Colonic mucosa (tissue), 4 donors: ENCODE data around the gene LRRFIP1. TPM values are rescaled to one million over a fixed set of nuclear protein-coding genes. Genes with fewer than 3 reads are reported as not detected.

Experiments
- DNase-seq: peaks from one replicate; pipeline ENCODE4 v3.0.0-alpha.2; 2020
- H3K27ac ChIP-seq: fragments of 200-600 bp; one replicate; pipeline ENCODE4 v1.8.0; 2021
- H3K27me3 ChIP-seq: fragments of 200-600 bp; one replicate; pipeline ENCODE4 v1.8.0; 2021
- H3K36me3 ChIP-seq: fragments of 200-600 bp; one replicate; pipeline ENCODE4 v1.8.0; 2021
- H3K4me1 ChIP-seq: fragments of 200-600 bp; one replicate; pipeline ENCODE4 v1.8.0; 2021; ENCODE audit warnings: mild to moderate bottlenecking
- H3K4me3 ChIP-seq: fragments of 200-600 bp; one replicate; pipeline ENCODE4 v1.8.0; 2021
- H3K9ac ChIP-seq, 2 donors: one replicate each; pipeline ENCODE4 v1.7.0; 2013; ENCODE audit warnings: control low read depth in 2 of 2, low read depth in 2 of 2, low read length in 2 of 2
- H3K9me3 ChIP-seq: fragments of 200-600 bp; one replicate; pipeline ENCODE4 v1.8.0; 2021
- intact Hi-C: fragments of 100-400 bp; cut with DNase I; formaldehyde crosslinking; loops from one replicate; pipeline ENCODE4 v1.14.1; 2022
- total RNA-seq, 2 donors: library from RNA; stranded (reverse); fragmentation: NEBNext Ultra II Directional in 1 of 2; extraction: Animal tissue kit (Norgen Biotek cat#: 25700) in 1 of 2; gene quantifications; one replicate each; pipeline ENCODE4 v1.2.1, GENCODE V29; 2021
- TF ChIP-seq, protein P1 (sequence below): fragments of 200-600 bp; IDR thresholded peaks from one replicate; pipeline ENCODE4 v1.8.0; 2022; ENCODE audit warnings: antibody characterized with exemption, mild to moderate bottlenecking
- donor health status: healthy.
- donor health status: DM: no; HTN: no; CAD: no.
- donor health status: DM: no; HTN: no; CAD: no.

Gene LRRFIP1
- total RNA-seq, 2 donors from 2014 or later: 114 to 133 TPM

DNA sequence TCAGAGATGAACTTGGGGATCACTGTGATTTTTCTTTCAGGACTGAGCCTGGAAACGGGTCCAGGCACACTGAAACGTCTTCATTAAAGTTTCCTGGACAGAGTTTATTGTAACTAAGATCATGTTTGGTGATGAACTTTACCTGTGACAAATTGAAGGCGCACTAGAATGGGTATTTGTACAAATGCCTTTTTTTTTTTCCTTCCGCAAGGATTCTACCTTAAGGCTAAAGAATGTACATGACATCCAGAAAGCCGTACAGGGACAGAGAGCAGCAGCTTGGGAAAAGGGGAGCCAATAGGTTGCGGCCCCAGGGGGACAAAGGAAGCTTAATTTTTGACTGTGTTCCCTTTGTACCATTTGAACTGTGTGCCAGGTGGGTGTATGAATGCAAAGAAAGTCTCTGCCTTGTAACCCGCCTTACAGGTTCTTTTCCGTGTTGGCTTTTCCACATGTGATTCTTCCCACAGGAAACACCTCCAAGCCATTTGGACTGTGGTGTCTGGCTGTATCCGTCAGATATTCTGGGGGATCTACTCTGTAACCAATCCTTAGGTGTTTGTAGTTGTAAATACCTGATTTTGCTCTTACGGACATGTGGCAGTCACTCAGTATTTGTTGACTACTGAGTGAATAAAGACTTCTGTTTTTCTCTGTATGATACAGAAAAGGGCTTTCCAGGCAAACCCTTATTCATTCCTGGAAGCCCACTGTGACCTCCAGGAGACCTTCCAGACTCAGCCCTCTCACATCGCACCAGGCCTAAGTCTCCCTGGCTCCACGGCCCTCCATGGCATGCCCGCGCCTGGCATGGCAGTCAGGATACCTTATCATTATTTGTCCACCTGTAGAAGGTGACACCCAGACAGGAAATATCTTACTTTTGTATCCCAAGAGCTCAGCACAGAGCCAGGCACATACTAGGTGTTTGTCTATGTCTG is 1.1 kb downstream of the LRRFIP1 start:
- Histone ChIP-seq H3K4me3 (peak overlapping the region; percentile 53), H3K27ac (no peak overlapping the region), H3K4me1 (peaks cover 5% of the 10 kb centered on the region), H3K9me3 (no peaks in the 10 kb centered on the region), H3K36me3 (no peaks in the 10 kb centered on the region), H3K27me3 (no peaks in the 10 kb centered on the region), H3K9ac (peak overlapping the region in 1 of 2 donors; percentile 63)
- TF ChIP-seq, protein P1, sequence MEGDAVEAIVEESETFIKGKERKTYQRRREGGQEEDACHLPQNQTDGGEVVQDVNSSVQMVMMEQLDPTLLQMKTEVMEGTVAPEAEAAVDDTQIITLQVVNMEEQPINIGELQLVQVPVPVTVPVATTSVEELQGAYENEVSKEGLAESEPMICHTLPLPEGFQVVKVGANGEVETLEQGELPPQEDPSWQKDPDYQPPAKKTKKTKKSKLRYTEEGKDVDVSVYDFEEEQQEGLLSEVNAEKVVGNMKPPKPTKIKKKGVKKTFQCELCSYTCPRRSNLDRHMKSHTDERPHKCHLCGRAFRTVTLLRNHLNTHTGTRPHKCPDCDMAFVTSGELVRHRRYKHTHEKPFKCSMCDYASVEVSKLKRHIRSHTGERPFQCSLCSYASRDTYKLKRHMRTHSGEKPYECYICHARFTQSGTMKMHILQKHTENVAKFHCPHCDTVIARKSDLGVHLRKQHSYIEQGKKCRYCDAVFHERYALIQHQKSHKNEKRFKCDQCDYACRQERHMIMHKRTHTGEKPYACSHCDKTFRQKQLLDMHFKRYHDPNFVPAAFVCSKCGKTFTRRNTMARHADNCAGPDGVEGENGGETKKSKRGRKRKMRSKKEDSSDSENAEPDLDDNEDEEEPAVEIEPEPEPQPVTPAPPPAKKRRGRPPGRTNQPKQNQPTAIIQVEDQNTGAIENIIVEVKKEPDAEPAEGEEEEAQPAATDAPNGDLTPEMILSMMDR: no peak
- intact Hi-C loops: no loop called here
- no peak for DNase-seq

DNA sequence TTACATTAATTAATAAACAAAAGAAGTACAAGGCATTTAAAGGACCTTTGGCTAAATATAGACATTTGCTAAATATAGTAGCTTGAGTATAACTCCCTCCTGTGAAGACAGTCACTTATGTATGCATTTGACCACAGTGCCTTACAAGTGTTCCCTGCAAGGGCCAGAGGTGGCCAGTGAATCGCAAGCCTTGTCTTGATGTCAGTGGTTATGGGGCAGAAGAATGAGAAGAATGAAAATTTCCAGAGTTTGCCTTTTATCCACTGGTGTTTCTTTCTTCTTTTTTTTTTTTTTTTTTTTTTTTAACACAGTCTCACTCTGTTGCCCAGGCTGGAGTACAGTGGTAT is 1.8 kb downstream of the LRRFIP1 start:
- H3K4me1 ChIP-seq: peaks cover 5% of the 10 kb centered on the region
- TF ChIP-seq, protein P1: no peak
- no peaks in the 10 kb centered on the region for H3K27me3 ChIP-seq
- no peak for DNase-seq
- H3K9me3 ChIP-seq: no peaks in the 10 kb centered on the region
- H3K4me3 ChIP-seq: no peak overlapping the region
- no peak overlapping the region for H3K9ac ChIP-seq
- H3K27ac ChIP-seq: no peak overlapping the region
- intact Hi-C loops: no loop called here
- H3K36me3 ChIP-seq: no peaks in the 10 kb centered on the region

DNA sequence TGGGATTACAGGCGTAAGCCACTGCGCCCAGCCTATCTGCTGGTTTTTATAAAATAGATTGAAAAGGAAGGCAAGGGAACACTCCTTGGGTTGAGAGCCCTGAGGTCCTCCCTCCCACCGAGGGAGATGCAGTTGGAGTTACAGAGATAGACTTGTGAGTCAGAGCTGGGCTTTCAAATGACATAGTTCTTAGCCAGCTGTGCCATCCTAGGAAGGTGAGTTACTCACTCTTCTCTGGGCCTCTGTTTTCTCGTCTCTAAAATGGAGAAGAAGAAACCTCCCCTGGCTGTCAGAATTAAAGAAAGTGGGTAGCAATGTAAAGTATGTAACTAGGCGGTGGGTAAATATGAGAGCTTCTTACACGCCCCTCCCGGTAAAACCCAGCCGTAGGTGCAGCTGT is 2.4 kb downstream of the LRRFIP1 start:
- no peak overlapping the region for H3K27ac ChIP-seq
- intact Hi-C loops: no loop called here

DNA sequence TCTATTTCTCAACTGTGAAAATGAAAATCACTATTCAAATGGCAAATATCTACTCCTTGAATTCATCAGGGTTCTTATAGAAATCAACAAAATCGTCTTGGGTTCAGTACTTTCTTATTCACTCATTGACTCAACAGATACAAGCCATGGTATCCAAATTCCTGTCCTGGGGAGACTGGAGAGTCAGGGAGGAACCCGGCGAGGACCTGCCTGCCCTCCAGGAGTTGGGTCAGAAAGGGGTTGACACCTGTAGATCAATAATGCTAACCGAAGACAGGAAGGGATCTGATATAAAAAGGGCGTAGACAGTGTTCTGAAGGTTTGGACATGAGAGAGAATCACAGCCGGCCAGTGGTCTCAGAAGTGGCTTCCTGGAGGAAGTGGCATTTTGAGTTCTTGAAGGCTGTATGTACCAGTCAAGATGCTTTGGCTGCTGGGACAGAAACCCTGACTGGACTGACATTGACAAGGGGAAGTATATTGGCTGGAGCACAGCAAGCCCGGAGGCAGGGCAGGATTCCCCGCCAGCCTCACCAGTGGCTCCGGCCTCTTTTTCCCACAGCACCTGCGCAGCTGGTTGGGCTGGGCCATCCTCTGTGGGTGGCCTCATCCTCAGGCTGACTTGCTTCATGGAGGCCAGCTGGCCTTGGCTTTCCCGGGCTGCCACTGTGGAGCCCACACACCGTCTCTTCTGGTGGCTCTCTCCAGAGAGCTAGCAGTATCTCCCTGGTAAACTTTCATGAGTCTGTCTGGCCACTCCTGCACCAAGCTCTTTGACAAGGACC is 3.0 kb downstream of the LRRFIP1 start:
- H3K36me3 ChIP-seq: no peaks in the 10 kb centered on the region
- no peak overlapping the region for H3K9ac ChIP-seq
- no peaks in the 10 kb centered on the region for H3K9me3 ChIP-seq
- H3K4me1 ChIP-seq: peaks cover 5% of the 10 kb centered on the region
- H3K4me3 ChIP-seq: no peak overlapping the region
- no peak for DNase-seq
- TF ChIP-seq, protein P1: no peak
- no peaks in the 10 kb centered on the region for H3K27me3 ChIP-seq
- H3K27ac ChIP-seq: no peak overlapping the region
- intact Hi-C loops: no loop called here

More for the DNA sequence above, 2.4 kb downstream of the LRRFIP1 start:
- Histone ChIP-seq H3K9me3 (no peaks in the 10 kb centered on the region), H3K4me3 (no peak overlapping the region), H3K27me3 (no peaks in the 10 kb centered on the region), H3K9ac (no peak overlapping the region), H3K36me3 (no peaks in the 10 kb centered on the region), H3K4me1 (peaks cover 5% of the 10 kb centered on the region)
- no peak for DNase-seq
- TF ChIP-seq, protein P1: no peak

DNA sequence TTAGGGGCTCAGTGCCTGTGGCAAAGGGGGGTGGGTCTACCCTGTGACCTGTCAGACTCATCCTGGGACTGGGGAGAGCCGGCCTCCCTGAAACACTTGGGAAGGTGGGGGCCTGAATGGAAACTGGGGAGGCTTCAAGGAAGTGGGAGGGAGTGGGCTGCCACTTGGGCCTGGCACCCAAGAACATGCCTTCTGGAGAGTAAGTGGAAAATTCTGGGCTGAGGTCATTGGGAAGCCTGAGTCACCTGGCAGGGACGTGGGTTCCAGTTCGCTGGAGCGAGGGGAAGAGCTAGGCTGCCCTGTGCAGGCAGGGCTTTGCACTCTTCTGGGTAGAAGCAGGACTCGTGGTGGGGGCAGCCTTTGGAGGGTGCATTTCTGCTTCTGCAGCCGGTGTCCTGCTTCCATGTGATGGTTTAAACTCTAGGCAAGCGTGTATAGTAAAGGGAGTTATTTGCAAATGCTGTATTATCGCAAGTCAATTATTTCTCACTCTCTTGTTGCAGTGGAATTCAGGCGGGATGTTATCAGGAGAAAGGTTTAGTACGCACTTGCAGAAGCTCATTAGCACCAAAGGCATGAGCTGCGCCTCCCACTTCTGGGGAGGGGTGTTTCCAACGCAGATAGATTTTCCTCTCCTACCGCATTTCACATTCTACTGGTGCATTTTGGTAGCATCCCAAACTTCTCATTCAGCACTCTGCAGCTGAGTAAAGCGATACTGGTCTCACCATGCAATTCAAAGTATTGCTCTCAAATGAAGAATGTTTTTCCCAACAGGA is 3.8 kb downstream of the LRRFIP1 start:
- no peak for DNase-seq
- Histone ChIP-seq H3K27ac (no peak overlapping the region), H3K9ac (no peak overlapping the region), H3K36me3 (no peaks in the 10 kb centered on the region), H3K27me3 (no peaks in the 10 kb centered on the region), H3K9me3 (no peaks in the 10 kb centered on the region), H3K4me3 (no peak overlapping the region), H3K4me1 (peaks cover 5% of the 10 kb centered on the region)
- TF ChIP-seq, protein P1: no peak
- intact Hi-C loops: no loop called here
